ENCODE measurements around the gene SNAPC2.
A peak's percentile ranks its signal among the peaks of the same experiment; 100 is the strongest.
"Not testable (repeated sequence)": the region's sequence is repeated elsewhere in the genome, so short reads cannot be mapped to it uniquely, and the experiment has no call there.

Gene SNAPC2

DNA sequence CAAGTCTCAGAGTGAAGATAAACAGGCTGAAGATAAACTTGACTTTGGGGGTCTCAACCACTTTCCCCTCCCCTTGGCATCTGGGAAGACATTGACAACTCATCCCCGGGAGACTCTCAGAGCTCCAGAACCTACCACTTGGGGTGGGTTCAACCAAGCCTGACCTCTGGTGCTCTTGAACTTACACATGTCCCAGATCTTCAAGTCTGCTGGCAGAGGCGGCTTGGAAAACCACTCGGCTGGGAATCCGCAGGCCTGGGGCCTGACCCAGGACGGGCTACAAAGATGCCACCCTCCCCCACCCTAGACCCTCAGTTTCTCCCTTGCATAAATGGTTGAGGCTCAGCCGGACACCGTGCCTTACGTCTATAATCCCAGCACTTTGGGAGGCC, 31.3 kb upstream of the SNAPC2 start:
- no peak for DNase-seq (ENCODE audit: low read depth, low spot score)

DNA sequence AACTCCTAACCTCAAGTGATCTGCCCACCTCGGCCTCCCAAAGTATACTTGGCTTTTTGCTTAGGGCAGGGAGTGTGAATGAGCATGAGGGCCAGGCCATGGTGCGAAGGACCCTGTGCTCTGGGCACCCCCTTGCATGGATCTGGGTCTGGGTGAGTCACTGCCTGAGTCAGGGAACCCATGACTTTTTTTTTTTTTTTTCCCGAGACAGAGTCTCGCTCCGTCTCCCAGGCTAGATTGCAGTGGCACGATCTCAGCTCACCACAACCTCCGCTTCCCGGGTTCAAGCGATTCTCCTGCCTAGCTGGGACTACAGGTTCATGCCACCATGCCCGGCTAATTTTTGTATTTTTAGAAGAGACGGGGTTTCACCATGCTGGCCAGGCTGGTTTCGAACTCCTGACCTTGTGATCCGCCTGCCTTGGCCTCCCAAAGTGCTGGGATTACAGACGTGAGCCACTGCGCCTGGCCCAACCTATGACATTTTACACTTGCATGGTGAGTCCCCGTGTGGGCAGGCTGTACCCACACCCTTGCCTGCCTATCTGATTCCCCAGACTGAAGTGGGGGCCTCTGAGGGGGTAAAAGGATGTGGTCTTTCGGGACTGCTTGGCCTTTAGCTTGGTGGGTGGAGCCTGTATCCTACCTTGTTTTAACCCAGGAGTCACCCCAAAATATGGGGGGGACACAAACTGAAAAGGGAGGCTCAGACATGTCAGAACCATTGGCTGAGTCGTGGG, 26.6 kb upstream of the SNAPC2 start:
- DNase-seq (ENCODE audit: low read depth, low spot score) = not testable (repeated sequence)

DNA sequence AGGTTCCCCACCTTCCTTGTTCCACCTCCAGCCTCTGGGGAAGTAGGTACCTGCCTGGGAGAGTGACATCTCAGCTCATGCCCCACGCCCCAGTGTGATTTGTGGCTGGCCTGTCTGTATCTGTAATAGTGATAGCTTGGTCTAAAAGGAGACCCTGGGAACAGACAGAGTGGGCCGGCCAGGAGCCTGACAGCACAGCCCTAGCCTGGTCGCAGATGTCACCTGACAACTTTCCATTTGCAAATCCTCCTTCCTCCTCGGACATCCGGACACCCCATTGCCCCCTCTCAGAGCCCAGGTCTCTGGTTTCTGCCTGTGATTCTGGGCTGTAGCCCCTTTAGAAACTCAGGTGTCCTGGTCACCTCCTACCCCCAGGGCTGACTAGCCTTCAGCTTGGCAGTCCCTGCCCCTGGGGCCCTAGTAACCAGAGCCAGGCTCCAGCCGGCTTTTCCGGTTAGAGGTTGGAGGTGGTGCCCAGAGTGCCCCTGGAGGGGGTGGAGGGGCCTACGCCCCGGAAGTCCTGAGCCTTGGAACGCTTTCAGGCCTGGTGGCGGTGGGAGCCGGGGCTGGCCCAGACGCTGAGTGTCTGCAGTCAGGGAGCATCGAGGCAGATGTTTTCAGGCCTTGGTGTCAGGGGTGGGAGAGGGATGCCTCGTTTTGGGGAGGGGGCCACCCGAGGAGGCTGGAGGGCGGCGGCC, 25.4 kb upstream of the SNAPC2 start:
- DNase-seq (ENCODE audit: low read depth, low spot score) = peak; percentile 79

DNA sequence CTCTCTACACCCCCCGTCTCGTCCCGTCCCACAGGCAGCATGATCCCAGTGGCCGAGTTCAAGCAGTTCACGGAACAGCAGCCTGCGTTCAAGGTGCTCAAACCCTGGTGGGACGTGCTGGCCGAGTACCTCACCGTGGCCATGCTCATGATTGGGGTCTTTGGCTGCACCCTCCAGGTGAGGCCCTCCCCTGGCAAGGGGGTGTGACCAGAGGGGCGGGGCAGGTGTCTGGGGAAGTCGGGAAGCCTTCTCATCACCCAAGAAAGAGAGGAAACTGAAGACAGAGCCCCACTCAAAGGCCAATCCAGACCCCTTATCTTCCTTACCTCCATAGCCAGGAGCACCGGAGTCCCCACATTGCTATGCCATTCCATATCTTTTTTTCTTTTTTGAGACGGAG, 24.6 kb upstream of the SNAPC2 start:
- DNase-seq (ENCODE audit: low read depth, low spot score) = no peak

DNA sequence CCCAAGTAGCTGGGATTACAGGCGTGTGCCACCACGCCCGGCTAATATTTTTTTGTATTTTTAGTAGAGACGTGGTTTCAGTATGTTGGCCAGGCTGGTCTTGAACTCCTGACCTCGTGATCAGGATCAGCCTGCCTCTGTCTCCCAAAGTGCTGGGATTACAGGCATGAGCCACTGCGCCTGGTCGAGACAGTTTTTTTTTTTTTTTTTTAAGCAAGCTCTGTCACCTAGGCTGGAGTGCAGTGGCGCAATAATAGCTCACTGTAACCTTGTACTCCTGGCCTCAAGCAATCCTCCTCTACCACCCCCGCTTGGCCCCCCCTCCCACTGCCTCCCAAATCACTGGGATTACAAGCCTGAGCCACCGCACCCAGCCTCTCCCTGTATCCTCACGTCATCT, 22.8 kb upstream of the SNAPC2 start:
- no peak for DNase-seq (ENCODE audit: low read depth, low spot score)

DNA sequence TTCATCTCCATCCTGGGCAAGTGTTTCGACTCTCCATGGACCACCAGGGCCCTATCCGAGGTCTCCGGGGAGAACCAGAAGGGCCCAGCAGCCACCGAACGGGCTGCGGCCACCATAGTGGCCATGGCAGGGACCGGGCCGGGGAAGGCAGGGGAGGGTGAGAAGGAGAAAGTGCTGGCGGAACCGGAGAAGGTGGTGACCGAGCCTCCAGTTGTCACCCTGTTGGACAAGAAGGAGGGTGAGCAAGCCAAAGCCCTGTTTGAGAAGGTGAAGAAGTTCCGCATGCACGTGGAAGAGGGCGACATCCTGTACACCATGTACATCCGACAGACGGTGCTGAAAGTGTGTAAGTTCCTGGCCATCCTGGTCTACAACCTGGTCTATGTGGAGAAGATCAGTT, 21.2 kb upstream of the SNAPC2 start:
- no peak for DNase-seq (ENCODE audit: low read depth, low spot score)

DNA sequence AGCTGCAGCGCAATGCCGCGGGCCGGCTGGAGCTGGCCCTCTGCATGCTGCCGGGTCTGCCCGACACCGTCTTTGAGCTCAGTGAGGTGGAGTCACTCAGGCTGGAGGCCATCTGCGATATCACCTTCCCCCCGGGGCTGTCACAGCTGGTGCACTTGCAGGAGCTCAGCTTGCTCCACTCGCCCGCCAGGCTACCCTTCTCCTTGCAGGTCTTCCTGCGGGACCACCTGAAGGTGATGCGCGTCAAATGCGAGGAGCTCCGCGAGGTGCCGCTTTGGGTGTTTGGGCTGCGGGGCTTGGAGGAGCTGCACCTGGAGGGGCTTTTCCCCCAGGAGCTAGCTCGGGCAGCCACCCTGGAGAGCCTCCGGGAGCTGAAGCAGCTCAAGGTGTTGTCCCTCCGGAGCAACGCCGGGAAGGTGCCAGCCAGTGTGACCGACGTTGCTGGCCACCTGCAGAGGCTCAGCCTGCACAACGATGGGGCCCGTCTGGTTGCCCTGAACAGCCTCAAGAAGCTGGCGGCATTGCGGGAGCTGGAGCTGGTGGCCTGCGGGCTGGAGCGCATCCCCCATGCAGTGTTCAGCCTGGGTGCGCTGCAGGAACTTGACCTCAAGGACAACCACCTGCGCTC, 20.3 kb upstream of the SNAPC2 start:
- no peak for DNase-seq (ENCODE audit: low read depth, low spot score)

DNA sequence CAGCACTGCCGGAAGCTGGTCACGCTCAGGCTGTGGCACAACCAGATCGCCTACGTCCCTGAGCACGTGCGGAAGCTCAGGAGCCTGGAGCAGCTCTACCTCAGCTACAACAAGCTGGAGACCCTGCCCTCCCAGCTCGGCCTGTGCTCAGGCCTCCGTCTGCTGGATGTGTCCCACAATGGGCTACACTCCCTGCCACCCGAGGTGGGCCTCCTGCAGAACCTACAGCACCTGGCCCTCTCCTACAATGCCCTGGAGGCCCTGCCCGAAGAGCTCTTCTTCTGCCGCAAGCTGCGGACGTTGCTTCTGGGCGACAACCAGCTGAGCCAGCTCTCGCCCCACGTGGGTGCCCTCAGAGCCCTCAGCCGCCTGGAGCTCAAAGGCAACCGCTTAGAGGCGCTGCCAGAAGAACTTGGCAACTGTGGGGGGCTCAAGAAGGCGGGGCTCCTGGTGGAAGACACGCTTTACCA, 19.7 kb upstream of the SNAPC2 start:
- no peak for DNase-seq (ENCODE audit: low read depth, low spot score)

DNA sequence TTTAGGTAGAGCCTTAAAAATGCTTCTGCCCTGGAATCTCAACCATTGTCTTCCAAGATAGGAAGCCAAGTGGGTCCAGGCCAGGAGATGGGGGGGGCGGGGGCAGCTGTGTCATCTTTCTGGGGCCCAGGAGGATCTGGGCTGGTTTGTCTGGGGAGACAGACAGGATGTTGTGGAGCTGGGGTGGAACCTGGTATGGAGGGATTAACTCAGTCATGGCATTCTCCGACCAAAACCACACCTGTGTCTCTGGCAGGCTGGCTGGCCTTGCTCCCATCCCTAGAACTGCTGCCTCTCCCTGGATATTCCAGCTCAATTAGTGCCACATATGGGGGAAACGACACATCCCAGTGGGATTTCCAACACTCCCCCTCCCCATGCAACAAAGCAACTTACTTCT, 19.2 kb upstream of the SNAPC2 start:
- DNase-seq (ENCODE audit: low read depth, low spot score) = no peak

DNA sequence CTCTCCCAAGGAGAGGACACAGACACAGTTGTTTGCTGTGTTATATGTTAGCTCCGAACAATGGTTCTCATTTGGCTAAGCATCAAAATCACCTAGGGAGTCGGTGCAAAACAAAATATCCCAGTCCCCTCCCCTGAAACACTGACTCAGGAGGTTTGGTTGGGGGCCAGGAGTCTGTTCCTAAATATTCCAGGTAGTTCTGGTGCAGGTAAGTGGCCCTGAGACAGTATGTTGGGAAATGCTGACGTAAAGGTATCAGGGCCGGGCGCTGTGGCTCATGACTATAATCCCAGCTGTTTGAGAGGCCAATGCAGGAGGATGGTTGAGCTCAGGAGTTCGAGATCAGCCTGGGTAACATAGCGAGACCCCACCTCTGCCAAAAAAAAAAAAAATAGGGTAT, 18.8 kb upstream of the SNAPC2 start:
- DNase-seq (ENCODE audit: low read depth, low spot score) = no peak

DNA sequence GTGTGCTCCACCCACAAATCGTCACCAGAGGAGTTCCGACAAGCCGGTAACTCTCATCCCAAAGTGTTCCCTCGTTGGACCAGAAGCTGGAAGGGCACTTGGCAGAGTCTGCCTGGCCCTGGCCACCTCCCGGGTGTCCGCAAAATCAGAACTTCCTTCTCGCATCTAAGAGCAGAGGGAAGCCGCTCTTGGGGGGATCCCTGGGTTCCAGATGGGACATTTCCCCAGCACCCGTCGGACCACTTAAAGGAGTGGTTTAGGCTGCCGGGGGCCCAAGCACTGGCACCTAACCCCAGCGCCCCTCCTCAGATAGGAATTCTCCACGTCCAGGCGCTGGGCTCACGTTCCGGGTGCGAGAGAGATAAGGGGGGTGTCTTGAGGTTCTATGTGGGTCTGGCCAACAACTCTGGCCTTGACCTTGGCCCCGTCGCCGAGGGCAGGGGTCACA, 17.3 kb upstream of the SNAPC2 start:
- DNase-seq (ENCODE audit: low read depth, low spot score) = no peak

DNA sequence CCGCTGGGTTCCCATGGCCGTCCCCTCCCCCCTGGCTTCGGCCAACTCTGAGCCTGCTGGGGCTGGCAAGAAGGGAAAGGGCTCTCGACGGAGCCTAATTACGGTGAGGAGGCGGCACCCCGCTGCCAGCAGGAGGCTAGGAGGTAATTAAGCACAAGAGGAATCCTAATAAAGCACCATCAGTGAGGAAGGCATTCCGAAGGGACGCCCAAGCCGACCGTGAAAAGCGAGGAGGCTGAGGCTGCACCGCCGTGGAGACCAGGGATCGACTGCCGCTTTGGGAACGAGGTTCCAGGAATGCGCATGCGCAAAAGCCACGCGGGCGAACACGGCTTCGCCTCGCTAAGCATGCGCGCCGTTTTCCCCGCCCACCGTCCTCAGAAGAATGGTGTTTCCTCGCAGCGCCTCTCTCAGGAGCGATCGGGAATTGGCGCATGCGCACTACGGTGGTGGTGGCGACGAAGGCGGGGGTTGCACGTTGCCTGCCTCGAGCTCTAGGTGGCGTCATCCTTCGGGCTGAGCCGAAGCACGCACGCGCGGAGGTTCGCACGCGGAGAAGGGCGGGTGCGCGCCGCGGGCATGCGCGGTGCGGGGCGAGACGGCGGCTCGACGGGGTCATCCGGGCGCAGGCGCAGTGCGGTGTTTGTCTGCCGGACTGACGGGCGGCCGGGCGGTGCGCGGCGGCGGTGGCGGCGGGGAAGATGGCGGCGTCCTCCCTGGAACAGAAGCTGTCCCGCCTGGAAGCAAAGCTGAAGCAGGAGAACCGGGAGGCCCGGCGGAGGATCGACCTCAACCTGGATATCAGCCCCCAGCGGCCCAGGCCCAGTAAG, 16.7 kb upstream of the SNAPC2 start, which contains the start of gene MAP2K7:
TSS of gene MAP2K7 (plus strand) at position 634 of the 830 bp plus-strand sequence. CDS start at position 702, 68 bp downstream.
- DNase-seq (ENCODE audit: low read depth, low spot score) = peak; percentile 100

DNA sequence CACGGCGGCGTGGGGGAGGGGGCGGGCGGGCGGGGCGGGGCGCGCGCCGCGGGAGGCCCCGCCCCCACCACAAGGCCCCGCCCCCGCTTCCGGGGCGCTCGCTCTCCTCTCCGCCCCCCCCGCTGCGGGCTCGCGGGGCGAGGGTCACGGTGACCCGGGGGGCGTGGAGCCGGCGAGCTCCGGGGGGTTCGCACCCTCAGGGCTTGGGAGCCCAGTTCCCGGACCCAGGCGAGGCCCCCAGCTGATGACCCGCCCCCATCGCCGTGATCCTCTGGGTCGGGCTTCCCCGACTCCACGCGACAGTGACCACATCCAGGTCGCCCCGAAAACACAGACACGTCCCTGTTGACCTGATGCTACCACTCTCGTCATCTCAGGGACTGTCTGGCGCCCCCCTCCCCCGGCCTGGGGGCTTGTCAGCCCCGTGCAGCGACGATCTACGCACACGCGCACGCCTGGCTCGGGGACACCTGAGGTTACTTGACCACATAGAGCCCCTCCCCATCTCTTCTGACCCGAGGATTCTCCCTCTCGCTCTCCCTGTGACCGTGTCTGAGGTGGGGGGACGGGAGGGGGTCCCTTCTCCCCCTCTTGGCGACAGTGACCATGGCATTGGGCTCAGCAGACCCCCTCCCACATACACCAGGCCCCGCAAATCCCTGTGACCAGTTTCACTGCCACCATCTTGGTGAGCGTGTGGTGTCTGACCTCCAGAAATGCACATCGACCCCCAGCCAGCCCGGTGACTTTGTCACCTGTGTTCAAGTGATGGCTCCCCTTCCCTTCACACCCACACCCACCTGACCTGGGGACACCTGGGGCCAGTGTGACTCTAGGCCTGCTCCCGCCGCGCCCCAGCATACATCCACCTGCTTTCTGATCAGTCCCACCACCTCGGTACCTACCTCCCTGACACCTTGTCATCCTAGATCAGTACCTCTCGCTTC, 15.8 kb upstream of the SNAPC2 start:
- DNase-seq (ENCODE audit: low read depth, low spot score) = peak; percentile 44

DNA sequence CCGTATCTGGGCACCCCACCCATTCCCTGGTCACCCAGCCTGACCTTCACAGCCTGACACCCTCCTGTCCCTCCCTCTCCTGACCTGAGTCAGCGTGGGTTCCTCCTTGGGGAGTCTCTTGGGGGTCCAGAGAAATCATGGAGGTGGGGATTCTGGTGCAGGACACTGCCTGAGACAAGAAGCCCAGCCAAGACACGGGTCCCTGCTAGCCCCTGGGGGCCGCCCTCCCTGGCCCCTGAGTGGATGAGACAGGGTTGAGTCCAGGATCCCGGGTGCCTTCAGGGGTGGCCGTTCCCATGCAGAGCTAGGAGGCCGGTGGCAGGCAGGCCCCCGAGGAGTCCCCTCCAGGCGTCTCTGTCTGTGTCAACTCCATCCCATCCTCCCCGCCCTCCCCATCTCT, 14.9 kb upstream of the SNAPC2 start:
- DNase-seq (ENCODE audit: low read depth, low spot score) = no peak

DNA sequence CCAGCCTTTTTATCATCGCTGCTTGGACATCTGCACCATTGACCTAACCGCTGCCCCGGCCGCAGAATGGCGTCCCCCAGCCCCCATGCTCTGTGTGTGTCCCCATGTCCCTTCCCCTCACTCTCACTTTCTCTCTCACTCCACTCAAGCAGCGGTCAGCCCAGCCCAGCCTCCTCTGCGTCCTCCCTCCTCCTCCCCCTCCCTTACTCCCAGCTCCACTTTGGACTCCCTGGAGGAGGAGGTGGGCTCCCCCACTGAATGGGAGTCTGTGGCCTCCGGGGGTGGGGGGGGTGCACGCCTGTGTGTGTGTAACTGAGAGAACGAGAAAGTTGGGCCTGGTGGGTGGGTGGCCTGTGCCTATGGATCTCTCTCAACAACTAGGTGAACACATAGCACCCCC, 14.3 kb upstream of the SNAPC2 start:
- no peak for DNase-seq (ENCODE audit: low read depth, low spot score)

DNA sequence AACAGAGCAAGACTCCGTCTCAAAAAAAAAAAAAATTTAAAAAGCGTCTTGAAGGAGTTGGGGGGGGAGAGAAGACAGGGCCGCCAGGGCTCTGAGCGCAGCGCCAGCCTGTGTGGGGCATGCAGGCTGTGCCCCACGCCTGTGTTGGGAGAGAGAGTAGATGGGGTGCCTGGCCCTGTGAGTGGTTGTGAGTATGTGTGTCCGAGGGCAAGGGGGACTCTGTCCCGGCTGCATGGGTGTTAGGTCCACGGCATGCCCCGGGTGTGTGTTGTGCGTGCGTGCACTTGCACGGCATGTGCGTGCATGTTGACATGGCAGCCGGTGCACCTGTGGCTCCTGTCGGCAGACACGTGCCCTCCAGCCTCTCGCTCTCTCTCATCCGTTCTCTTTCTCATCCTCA, 13.0 kb upstream of the SNAPC2 start:
- no peak for DNase-seq (ENCODE audit: low read depth, low spot score)

DNA sequence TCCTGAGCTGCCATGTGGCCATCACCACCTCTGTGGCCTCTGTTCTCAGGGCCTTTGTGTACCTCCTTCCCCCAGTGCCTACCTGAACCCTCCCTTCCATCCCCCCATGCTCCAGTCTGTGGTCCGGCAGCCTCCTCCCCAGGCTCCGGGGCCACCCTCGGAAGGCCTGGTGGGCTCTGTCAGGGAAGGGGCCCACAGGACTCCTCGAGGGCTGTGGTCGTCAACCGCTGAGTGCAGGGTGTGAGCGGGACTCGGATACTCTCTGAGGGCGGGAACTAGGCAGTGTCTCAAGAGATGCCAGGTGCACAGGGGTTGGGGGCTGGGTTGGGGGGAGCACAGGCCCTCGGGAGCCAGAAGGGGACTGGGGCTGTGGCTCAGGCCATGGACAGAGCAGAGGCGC, 12.6 kb upstream of the SNAPC2 start:
- DNase-seq (ENCODE audit: low read depth, low spot score) = no peak

DNA sequence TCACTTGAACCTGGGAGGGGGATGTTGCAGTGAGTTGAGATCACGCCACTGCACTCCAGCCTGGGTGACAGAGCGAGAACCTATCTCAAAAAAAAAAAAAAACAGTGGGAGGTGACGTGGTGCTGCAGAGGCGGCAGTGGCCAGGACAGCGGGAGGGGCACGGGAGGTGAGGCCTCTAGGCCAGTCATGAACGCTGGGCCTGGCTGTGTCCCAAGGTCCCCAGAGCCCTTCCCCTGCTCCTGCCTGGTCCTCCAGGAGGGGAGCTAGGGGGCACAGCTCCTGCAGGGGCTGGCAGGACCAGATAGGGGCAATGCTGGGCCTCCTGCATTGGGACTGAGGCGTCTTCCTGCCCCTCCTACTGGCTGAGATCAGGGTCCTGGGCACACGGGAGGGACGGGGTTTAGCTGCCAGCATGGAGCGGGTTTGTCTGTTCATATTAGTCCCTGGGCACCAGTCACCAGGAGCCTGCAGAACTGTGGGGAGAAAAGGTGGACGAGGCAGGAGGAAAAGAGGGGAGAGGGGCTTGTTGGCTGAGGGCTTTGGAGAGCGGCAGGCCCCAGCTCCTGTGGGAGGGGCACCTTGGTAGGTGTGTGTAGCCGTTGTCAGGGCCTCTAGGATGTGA, 11.9 kb upstream of the SNAPC2 start:
- no peak for DNase-seq (ENCODE audit: low read depth, low spot score)

DNA sequence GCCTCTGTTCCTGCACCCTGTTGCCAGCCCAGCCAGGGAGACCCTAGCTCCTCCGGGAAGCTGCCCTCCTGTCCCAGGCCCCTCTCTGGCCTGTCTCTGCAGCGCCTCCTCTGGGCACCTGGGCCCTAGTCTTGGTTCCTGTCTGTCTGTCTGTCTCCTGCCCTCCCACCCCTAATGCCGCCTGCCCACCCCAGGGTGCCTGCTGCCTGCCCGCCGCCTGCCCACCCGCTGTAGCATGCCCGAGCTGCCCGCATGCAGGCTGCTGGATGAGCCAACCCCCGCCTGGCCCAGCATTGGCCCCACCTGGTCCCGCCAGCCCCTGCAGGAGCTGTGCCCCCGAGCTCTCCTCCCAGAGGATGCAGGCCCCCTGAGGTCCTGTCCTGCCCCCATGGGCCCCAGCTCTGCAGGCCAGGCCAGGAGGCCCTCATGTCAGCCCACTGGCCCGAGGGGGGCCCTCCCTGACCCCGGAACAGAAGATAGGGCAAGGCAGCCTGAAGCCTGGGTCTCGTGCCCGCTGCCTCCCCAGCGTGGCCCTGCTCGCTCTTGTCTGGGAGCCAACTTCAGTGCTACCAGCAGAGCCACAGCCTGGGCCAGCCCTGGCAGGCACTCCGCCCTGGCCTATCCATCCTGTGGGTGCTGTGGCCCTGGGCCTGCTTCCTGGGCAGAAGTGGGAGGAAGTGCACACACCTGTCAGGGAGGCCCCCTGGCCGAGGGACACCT, 11.2 kb upstream of the SNAPC2 start:
- DNase-seq (ENCODE audit: low read depth, low spot score) = no peak
